Measurements from ENCODE around the gene RASL12.
"Not testable (repeated sequence)": the region's sequence is repeated elsewhere in the genome, so short reads cannot be mapped to it uniquely, and the experiment has no call there.

The RASL12 gene

DNA sequence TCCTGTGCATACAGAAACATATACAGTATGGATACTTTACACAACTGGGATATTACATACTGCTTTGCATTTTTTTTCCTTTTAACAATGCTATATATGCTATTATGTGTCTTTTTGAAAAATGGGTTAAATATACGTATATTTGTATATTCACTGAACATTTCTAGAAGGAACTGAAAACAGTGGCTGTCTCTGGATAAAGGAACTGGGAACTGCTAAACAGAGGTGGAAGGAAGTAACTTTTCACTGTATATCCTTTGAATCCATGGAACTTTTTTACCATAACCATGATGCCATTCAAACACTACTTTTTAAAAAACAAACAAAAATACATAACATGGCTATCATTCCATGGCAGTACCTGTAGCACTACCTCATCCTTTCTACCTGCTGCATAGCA, 40.2 kb downstream of the RASL12 start:
- DNase-seq: no peak

- no peak for DNase-seq
Observed at GRCh38 chr15:65026756-65027155, 41.0 kb downstream of the RASL12 start.

- no peak for DNase-seq
Observed at GRCh38 chr15:65021488-65021887, 46.3 kb downstream of the RASL12 start.

GRCh38 chr15:65020419-65020818, 47.4 kb downstream of the RASL12 start:
- no peak for DNase-seq

DNA sequence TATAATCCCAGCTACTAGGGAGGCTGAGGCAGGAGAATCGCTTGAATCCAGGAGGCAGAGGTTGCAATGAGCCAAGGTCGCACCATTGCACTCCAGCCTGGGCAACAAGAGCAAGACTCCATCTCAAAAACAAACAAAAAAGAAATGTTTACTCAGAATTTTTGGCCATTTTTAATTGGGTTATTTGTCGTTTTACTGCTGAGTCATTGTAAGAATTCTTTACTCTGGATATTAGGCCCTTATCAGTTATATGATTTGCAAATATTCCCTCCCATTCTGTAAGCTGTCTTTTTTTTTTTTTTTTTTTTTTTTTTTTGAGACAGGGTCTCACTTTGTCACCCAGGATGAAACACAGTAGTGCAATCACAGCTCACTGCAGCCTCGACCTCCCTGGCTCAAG, 56.6 kb downstream of the RASL12 start:
- DNase-seq: not testable (repeated sequence)

- DNase-seq: no peak
Observed at GRCh38 chr15:65008983-65009382, 58.8 kb downstream of the RASL12 start.

GRCh38 chr15:65006876-65007275, 60.9 kb downstream of the RASL12 start:
- DNase-seq: no peak

GRCh38 chr15:65004993-65005392, 62.8 kb downstream of the RASL12 start:
- DNase-seq: no peak

Data from activated T-cell treated with anti-CD3 and anti-CD28 coated beads for 4 hours (primary cell).